Ascending aorta (tissue), 2 donors: ENCODE data around the gene PACSIN3. TPM values are rescaled to one million over a fixed set of nuclear protein-coding genes. Genes with fewer than 3 reads are reported as not detected.

Source experiments
- DNase-seq, 2 donors: peaks; one replicate each; pipeline ENCODE4 v3.0.0-alpha.2; 2019; ENCODE audit warnings: low spot score in 2 of 2
- H3K27ac ChIP-seq, 2 donors: fragments of 200-600 bp; sonication (generic); one replicate each; pipeline ENCODE4 v1.5.1; 2016 to 2017; ENCODE audit warnings: mild to moderate bottlenecking in 1 of 2
- H3K27me3 ChIP-seq: fragments of 200-600 bp; sonication (generic); one replicate; pipeline ENCODE4 v1.5.1; 2017
- H3K36me3 ChIP-seq, 2 donors: fragments of 200-600 bp; sonication (generic); one replicate each; pipeline ENCODE4 v1.5.1; 2016
- H3K4me1 ChIP-seq, 2 donors: fragments of 200-600 bp; sonication (generic); one replicate each; pipeline ENCODE4 v1.5.1; 2016 to 2017; ENCODE audit warnings: mild to moderate bottlenecking in 1 of 2
- H3K4me3 ChIP-seq, 2 donors: fragments of 200-600 bp; sonication (generic); one replicate each; pipeline ENCODE4 v1.5.1; 2016 to 2017; ENCODE audit warnings: mild to moderate bottlenecking in 1 of 2
- H3K9me3 ChIP-seq, 2 donors: fragments of 200-600 bp; sonication (generic); one replicate each; pipeline ENCODE4 v1.5.1; 2016
- intact Hi-C: fragments of 100-400 bp; cut with DNase I; formaldehyde crosslinking; loops from one replicate; pipeline ENCODE4 v1.15.1; 2023
- total RNA-seq: library from RNA; depleted of rRNA; stranded (reverse); fragments of >200 nt; gene quantifications from one replicate; pipeline ENCODE4 v1.1.0, GENCODE V29; 2016
- TF ChIP-seq, protein P1 (sequence below), 3 experiments: fragments of 200-600 bp in 2 of 3; fragments of 450-650 bp in 1 of 3; sonication (generic) in 2 of 3; IDR thresholded peaks; one replicate each; pipeline ENCODE4 v1.5.1; 2016 to 2019; ENCODE audit warnings: antibody characterized with exemption in 3 of 3, mild to moderate bottlenecking in 1 of 3, moderate library complexity in 1 of 3

PACSIN3 gene
- total RNA-seq, 1 donor from 2014 or later = 32.7 TPM

DNA sequence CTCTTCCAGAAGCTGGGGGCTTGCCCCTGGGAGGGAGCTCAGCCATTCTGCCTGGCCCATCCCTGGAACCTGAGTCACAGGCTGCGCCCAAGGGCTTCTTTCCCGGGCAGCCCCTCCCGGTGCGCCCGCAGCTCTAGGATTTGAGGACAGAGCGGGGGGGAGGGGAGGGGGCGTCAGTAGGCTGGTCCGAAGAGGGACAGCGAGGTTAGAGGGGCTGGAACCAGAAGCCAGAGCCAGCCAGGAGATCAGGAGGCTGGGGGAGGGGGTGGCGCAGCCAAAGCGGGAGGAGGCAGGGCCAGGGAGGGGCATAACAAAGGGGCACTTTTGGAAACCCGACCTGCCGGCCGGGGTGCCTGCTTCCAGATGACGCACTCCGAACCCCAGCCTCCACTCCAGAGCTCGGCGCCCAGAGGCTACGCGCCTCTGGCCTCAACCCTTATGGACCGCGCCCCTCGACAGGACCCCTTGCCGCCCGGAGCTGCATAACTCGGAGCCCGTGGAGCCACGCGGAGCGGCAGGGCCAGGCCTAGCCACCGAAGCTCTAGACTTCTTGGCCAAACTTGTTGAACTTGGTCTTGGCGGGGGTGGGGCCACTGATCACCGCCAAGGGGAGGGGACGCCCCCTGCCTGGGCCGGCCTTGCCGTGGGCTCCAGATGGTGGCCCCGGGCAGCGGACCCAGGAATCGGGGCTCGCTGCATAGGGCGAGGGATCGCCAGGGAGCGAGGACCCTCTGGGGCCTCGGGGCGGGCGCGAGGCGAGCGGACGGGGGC lies 744 bp downstream of the PACSIN3 start:
- Histone ChIP-seq H3K9me3 (no peaks in the 10 kb centered on the region), H3K27ac (peak overlapping the region; percentile 93 to 95), H3K4me1 (peaks cover 4 to 31% of the 10 kb centered on the region in 2 donors), H3K36me3 (peaks cover 2 to 5% of the 10 kb centered on the region in 2 donors), H3K27me3 (no peaks in the 10 kb centered on the region), H3K4me3 (peak overlapping the region; percentile 72 to 87)
- TF ChIP-seq, protein P1, sequence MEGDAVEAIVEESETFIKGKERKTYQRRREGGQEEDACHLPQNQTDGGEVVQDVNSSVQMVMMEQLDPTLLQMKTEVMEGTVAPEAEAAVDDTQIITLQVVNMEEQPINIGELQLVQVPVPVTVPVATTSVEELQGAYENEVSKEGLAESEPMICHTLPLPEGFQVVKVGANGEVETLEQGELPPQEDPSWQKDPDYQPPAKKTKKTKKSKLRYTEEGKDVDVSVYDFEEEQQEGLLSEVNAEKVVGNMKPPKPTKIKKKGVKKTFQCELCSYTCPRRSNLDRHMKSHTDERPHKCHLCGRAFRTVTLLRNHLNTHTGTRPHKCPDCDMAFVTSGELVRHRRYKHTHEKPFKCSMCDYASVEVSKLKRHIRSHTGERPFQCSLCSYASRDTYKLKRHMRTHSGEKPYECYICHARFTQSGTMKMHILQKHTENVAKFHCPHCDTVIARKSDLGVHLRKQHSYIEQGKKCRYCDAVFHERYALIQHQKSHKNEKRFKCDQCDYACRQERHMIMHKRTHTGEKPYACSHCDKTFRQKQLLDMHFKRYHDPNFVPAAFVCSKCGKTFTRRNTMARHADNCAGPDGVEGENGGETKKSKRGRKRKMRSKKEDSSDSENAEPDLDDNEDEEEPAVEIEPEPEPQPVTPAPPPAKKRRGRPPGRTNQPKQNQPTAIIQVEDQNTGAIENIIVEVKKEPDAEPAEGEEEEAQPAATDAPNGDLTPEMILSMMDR (IDR thresholded peaks at IDR 0.05) = peak in 1 of 3 experiments; percentile 3
- intact Hi-C loops = loop anchor here (1.0 to 10.0 kb wide), 4 partner anchors 8 to 1341 kb away; partner anchors contain the start of genes ACP2, CRY2 and MTCH2
- peak; percentile 42 to 83 for DNase-seq

DNA sequence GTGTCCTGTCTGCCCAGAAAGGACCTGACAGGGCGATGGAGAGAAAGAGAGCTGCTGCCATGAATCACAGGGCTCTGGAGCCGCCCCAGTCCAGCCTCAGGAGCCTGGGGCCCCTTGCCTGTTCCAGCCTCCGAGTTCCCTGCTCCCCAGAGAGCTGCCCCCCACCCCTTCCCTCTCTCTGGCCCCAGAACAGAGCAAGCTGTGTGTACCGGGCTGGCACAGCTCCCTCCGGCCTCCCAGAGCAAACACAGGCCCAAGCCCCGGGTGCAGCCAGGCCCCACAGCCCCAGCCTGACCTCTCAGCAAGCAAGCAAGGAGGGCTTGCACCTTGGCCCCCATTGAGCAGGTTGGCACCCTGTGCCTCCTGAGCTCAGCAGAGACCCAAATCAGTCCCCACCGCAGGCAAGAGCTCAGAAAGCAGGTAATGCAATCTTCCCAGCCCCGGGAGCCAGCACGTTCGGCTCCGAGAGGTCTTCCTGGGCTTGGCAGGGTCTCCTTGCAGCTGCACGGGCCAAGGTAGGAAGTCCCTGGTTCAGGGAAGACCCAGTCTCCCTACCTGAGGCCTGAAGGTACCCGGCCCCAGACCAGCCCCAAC lies 1.4 kb downstream of the PACSIN3 start:
- no peak for DNase-seq
- Histone ChIP-seq H3K4me1 (peaks cover 4 to 31% of the 10 kb centered on the region in 2 donors), H3K27me3 (no peaks in the 10 kb centered on the region), H3K36me3 (peaks cover 6 to 12% of the 10 kb centered on the region in 2 donors), H3K27ac (peak overlapping the region; percentile 93 to 95), H3K9me3 (no peaks in the 10 kb centered on the region), H3K4me3 (peak overlapping the region; percentile 72 to 87)
- intact Hi-C loops = loop anchor here (1.0 to 10.0 kb wide), 3 partner anchors 8 to 1340 kb away; partner anchors contain the start of genes CRY2 and MTCH2
- TF ChIP-seq, protein P1 (IDR thresholded peaks at IDR 0.05) = no peak

DNA sequence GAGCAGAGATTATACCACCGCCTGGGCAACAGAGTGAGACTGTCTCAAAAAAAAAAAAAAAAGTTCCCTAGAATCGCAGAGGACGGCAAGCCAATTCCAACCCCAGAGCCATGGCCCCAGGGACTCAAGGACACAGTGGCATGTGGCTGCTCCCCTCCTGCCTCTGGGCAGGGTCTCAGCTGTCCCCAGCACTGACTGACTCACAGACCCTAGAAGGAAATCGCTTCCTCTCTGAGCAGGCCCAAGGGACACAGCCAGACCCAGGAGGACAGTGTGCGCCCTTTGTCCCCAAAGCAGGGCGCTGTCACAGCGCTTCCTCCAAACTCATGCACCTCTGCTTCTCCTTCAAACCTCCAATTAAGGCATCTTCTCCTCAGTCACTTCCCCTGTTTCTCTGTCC lies 2.3 kb downstream of the PACSIN3 start:
- Histone ChIP-seq H3K9me3 (no peaks in the 10 kb centered on the region), H3K4me3 (peak overlapping the region in 1 of 2 donors; percentile 72), H3K4me1 (peaks cover 2 to 24% of the 10 kb centered on the region in 2 donors), H3K36me3 (peaks cover 12 to 20% of the 10 kb centered on the region in 2 donors), H3K27me3 (no peaks in the 10 kb centered on the region), H3K27ac (peak overlapping the region; percentile 93 to 95)
- TF ChIP-seq, protein P1 (IDR thresholded peaks at IDR 0.05) = no peak
- no peak for DNase-seq
- intact Hi-C loops = loop anchor here (10.0 kb wide), 2 partner anchors 461 to 1339 kb away; partner anchors contain the start of genes CRY2 and MTCH2

DNA sequence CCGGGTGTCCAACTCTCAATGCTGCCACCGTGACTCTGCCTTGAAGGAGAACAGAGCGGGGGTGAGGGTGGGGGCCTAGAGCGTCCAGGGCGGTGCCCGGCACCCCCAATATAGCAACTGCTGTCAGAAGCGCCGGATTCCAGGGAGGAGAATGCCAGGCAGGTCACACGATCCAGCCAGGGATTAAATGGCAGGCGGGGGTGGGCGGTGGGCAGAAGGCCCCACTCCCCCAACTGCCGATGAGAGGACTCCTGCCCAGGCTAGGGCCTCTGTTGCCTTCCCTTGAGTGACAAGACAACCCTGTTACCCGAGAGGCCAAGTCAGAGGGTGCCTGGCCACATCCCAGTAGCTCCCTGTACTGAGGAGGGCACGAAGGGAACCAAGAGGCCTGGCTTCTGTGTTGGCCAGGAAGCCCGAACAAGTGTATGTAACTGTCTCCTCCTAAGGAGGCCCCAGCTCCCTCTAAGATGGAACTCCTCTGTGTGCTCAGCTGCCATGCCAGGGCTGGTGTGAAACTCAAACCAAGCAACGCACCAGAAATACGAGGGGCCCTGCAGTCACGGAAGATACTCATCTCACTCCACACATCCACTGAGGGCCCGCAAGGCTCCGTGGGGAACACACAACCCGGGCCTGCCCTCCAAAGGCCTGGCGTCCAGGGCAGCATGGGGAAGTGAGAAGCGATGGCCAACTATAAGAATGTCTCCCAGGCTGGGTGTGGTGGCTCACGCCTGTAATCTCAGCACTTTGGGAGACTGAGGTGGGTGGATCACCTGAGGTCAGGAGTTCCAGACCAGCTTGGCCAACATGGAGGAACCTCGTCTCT lies 3.0 kb downstream of the PACSIN3 start:
- TF ChIP-seq, protein P1 (IDR thresholded peaks at IDR 0.05) = no peak
- H3K27ac ChIP-seq = peak overlapping the region; percentile 93 to 95
- no peak overlapping the region for H3K4me3 ChIP-seq
- no peaks in the 10 kb centered on the region for H3K27me3 ChIP-seq
- peaks cover 12 to 22% of the 10 kb centered on the region in 2 donors for H3K36me3 ChIP-seq
- no peak for DNase-seq
- H3K9me3 ChIP-seq = no peaks in the 10 kb centered on the region
- H3K4me1 ChIP-seq = peaks cover 0 to 25% of the 10 kb centered on the region in 2 donors
- intact Hi-C loops = loop anchor here (10.0 kb wide), 2 partner anchors 462 to 1338 kb away; partner anchors contain the start of genes CRY2 and MTCH2

DNA sequence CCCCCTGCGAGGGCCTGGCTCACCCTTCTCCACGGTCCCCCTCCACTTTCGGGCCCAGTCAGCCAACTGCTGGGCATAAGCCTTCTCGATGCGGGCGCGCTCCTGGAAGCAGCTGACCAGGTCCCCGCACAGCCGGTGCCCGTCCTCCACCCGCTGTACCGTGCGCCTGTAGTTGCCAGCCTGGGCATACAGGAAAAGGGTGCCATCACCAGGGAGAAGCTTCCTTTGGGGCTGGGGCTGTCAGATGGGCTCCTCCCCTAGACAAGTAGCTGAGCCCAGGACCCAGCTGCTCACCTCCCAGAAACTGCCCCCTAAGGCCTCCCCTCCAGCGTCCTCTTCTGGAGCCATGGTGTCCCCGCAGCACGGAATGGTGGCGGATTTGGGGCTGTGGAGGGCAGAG lies 3.9 kb downstream of the PACSIN3 start:
- Histone ChIP-seq H3K36me3 (peaks cover 12 to 22% of the 10 kb centered on the region in 2 donors), H3K4me1 (peaks cover 8 to 26% of the 10 kb centered on the region in 2 donors), H3K9me3 (no peaks in the 10 kb centered on the region), H3K27me3 (no peaks in the 10 kb centered on the region), H3K4me3 (no peak overlapping the region), H3K27ac (peak overlapping the region in 1 of 2 donors; percentile 95)
- intact Hi-C loops = loop anchor here (10.0 kb wide), 2 partner anchors 462 to 1338 kb away; partner anchors contain the start of genes CRY2 and MTCH2
- DNase-seq = no peak
- TF ChIP-seq, protein P1 (IDR thresholded peaks at IDR 0.05) = no peak
